Stomach smooth muscle (tissue), 2 donors: ENCODE measurements around the gene ATOX1.

Experiments used
- H3K27ac ChIP-seq: one replicate; pipeline ENCODE4 v1.7.0; 2013; ENCODE audit warnings: mild to moderate bottlenecking, low read length, inconsistent platforms
- H3K27me3 ChIP-seq, 2 donors: one replicate each; pipeline ENCODE4 v1.7.0; 2013; ENCODE audit warnings: low read length in 2 of 2; ENCODE audit not compliant: insufficient read depth in 2 of 2, control insufficient read depth in 1 of 2
- H3K36me3 ChIP-seq, 2 donors: one replicate each; pipeline ENCODE4 v1.7.0; 2013; ENCODE audit warnings: low read length in 2 of 2; ENCODE audit not compliant: control insufficient read depth in 2 of 2, insufficient read depth in 2 of 2
- H3K4me1 ChIP-seq: one replicate; pipeline ENCODE4 v1.7.0; 2013; ENCODE audit warnings: low read length; ENCODE audit not compliant: control insufficient read depth, insufficient read depth
- H3K4me3 ChIP-seq, 2 donors: one replicate each; pipeline ENCODE4 v1.7.0; 2013; ENCODE audit warnings: low read length in 2 of 2
- H3K9ac ChIP-seq, 2 donors: one replicate each; pipeline ENCODE4 v1.7.0; 2013; ENCODE audit warnings: low read length in 2 of 2, mild to moderate bottlenecking in 1 of 2
- H3K9me3 ChIP-seq, 2 donors: one replicate each; pipeline ENCODE4 v1.7.0; 2013; ENCODE audit warnings: low read length in 2 of 2; ENCODE audit not compliant: control insufficient read depth in 2 of 2
- donor health status: healthy.
- donor health status: Pancreatic carcinoma.

Gene ATOX1, protein sequence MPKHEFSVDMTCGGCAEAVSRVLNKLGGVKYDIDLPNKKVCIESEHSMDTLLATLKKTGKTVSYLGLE

DNA sequence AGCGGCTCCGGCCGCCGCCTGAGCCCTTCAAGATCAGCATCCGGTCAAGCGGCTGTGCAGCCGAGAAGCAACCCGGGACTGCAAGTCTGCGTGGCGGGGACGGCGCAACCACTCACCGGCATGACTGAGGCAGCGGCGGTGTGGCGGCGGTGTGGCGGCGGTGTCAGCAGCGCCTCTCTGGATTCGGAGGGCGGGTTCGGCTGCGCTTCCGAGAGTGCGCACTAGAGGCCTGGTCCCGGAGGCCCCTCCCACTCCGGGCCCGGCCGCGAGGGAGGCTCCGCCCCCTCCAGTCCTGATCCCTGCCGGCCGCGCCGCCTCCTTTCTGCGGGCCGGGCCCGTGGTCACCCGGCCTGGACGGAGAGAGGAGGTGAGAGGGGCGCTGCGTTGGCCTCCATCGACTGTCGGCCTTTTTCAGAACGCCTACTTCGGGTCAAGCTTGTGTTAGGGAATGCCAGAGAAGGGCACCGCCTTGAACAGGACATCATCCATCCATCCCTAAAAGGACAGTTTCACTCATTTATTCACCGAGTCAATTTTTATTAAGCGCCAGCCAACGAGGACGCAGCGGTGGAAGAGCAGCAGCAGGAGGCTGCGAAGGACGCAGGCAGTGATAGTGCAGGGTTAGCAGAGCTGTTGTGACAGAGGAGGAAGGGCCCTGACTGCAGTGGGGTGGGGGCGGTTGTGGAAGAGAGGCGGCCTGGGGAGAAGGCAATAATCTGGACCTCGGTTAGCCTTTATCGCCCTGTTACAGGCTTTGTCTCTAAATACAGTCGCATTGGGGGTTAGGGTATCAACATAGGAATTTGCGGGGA, at the start of gene ATOX1:
Gene ATOX1 (minus strand): TSS at position 202 of the 812 bp plus-strand sequence. CDS start 80 bp downstream, at position 122.
- Histone ChIP-seq H3K9ac (peak within 1 kb of the TSS; percentile 89 to 91), H3K9me3 (no peaks in the 10 kb centered on the region), H3K27me3 (no peaks in the 10 kb centered on the region), H3K27ac (peak within 1 kb of the TSS; percentile 92), H3K36me3 (no peaks in the 10 kb centered on the region), H3K4me1 (peaks cover 28% of the 10 kb centered on the region), H3K4me3 (peak within 1 kb of the TSS; percentile 90 to 93)

DNA sequence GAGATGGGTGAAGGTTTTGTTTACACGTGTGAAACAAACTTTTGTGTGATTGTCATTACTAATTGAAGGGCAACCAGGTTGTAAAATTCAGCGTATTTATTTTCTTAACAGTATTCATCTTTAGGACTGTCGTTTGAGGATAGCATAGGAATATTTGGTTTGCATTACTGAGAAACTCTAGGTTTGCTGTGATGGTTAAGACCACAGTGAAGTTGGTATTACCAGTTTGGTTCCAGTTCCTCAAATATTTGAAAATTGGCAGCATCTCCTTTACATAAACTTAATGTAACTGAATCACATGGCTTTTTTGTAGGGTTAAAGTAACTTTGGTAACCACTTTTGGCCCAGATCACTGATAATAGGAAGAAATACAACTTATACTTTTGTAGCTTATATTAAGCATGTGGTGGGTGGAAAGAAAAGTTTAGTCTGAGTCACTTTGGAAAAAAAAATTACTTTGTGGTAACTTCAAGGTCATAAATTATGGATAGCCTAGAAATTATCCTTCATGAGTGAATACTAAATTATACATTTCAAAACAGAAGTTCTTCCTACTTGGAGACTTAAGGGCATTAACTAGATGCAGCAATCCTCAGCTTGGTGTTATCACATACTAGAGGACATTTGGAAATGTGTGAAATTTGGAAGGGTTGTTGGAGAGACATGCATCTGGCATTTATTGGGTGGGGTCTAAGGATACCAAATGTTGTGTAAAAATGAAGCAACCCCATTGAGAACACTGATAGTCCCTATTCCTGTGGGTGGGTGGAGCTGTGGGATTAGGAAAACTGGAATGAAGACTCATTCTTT, 47.2 kb upstream of the ATOX1 start:
- peaks cover 17 to 22% of the 10 kb centered on the region in 2 donors for H3K36me3 ChIP-seq
- no peaks in the 10 kb centered on the region for H3K4me1 ChIP-seq
- no peak overlapping the region for H3K9ac ChIP-seq
- H3K9me3 ChIP-seq, result no peaks in the 10 kb centered on the region
- no peak overlapping the region for H3K27ac ChIP-seq
- no peaks in the 10 kb centered on the region for H3K27me3 ChIP-seq
- H3K4me3 ChIP-seq, result no peak overlapping the region

DNA sequence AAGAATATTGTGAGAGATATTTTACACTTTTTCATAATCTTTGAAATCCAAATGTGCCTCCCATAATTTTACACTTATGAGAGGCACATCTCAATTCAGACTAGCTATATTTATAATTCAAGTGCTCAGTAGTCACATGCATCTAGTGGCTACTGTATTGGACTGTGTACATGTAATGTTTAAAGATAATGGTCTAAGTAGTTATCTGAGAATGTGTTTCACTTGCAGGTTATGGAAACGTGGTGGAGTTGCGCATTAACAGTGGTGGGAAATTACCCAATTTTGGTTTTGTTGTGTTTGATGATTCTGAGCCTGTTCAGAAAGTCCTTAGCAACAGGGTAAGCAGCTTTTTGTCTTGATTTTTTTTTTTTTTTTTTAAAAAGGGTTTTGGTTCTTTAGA, 42.1 kb upstream of the ATOX1 start:
- H3K4me3 ChIP-seq, result no peak overlapping the region
- H3K9ac ChIP-seq, result no peak overlapping the region
- H3K9me3 ChIP-seq, result no peaks in the 10 kb centered on the region
- H3K36me3 ChIP-seq, result peaks cover 45 to 48% of the 10 kb centered on the region in 2 donors
- no peak overlapping the region for H3K27ac ChIP-seq
- no peaks in the 10 kb centered on the region for H3K27me3 ChIP-seq
- no peaks in the 10 kb centered on the region for H3K4me1 ChIP-seq

DNA sequence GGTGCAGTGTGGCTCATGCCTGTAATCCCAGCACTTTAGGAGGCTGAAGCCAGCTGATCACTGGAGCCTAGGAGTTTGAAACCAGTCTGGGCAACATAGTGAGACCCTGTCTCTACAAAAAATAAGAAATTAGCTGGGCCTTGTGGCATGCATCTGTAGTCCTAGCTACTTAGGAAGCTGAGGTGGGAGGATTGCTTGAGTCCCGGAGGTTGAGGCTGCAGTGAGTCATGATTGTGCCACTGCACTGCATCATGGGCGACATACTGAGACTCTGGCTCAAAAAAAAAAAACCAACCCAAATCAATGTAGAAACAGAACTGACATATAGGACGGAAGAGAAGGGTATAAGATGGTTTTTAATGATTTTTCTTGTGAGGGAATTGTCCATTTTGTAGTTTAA, 41.0 kb upstream of the ATOX1 start:
- Histone ChIP-seq H3K9me3 (no peaks in the 10 kb centered on the region), H3K36me3 (peaks cover 46 to 54% of the 10 kb centered on the region in 2 donors), H3K9ac (no peak overlapping the region), H3K27me3 (no peaks in the 10 kb centered on the region), H3K4me3 (no peak overlapping the region), H3K4me1 (no peaks in the 10 kb centered on the region), H3K27ac (no peak overlapping the region)

DNA sequence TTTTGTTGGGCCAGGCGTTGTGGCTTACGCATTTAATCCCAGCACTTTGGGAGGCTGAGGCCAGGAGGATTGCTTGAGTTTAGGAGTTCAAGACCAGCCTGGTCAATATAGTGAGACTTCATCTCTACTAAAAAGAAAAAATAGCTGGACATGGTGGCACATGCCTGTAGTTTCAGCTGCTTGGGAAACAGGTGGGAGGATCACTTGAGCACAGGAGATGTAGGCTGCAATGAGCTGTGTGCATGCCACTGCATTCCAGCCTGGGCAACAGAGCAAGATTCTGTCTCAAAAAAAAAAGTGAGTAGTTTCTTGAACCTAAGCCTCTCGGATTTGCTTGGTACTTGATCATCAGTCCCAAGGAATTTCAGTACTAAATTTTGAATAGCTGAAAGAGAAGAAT, 40.2 kb upstream of the ATOX1 start:
- Histone ChIP-seq H3K9me3 (no peaks in the 10 kb centered on the region), H3K36me3 (peaks cover 47 to 52% of the 10 kb centered on the region in 2 donors), H3K27ac (no peak overlapping the region), H3K9ac (no peak overlapping the region), H3K4me1 (no peaks in the 10 kb centered on the region), H3K27me3 (no peaks in the 10 kb centered on the region), H3K4me3 (no peak overlapping the region)

DNA sequence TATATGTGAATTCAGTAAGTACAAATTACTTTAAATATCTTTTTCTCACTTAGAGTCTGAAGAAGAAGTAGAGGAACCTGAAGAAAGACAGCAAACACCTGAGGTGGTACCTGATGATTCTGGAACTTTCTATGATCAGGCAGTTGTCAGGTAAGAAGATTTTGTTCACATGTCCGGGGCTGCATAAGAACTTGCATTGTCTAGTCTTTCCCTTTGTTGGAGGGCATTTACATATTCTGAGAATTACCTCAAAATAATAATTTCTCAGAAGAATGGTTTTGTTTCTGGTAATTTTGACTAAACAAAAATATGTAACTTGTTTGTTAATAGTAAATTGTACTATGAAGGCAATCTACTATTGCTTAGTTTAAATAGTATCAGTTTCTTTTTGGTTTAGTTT, 37.0 kb upstream of the ATOX1 start:
- no peak overlapping the region for H3K9ac ChIP-seq
- no peak overlapping the region for H3K27ac ChIP-seq
- H3K36me3 ChIP-seq, result peaks cover 50 to 59% of the 10 kb centered on the region in 2 donors
- no peak overlapping the region for H3K4me3 ChIP-seq
- H3K27me3 ChIP-seq, result no peaks in the 10 kb centered on the region
- H3K4me1 ChIP-seq, result no peaks in the 10 kb centered on the region
- H3K9me3 ChIP-seq, result no peaks in the 10 kb centered on the region

DNA sequence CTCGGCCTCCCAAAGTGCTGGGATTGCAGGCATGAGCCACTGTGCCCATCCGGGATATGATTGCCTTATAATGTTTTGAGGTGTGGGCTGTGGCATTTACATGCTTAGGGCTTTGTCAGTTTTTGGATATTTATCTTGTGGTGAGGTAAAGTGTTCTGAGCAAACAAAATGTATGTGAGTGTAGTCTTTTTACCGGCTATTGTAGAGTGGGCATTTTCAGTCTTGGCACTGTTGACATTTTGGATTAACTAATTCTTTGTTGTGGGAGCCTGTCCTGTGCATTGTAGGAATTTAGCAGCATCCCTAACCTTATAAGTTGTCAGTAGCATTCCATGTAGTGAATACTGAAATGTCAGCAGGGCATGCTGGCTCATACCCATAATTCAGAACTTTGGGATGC, 34.9 kb upstream of the ATOX1 start:
- Histone ChIP-seq H3K36me3 (peaks cover 42 to 50% of the 10 kb centered on the region in 2 donors), H3K9ac (no peak overlapping the region), H3K4me1 (no peaks in the 10 kb centered on the region), H3K27me3 (no peaks in the 10 kb centered on the region), H3K27ac (no peak overlapping the region), H3K4me3 (no peak overlapping the region), H3K9me3 (no peaks in the 10 kb centered on the region)

DNA sequence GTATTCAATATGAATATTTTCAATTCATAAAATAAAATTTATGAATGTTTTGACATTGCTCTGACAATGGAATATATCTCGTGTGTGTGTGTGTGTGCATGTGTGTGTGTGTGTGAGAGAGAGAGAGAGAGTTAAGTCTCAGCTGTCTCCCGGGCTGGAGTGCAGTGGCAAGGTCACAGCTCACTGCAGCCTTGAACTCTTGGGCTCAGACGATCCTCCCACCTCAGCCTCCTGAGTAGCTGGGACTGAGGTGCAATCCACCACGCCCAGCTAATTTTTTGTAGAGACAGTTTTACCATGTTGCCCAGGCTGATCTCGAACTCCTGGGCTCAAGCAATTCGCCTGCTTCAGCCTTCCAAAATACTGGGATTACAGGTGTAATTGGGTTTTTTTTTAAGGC, 29.4 kb upstream of the ATOX1 start:
- Histone ChIP-seq H3K9ac (no peak overlapping the region), H3K4me3 (no peak overlapping the region), H3K27ac (no peak overlapping the region), H3K4me1 (no peaks in the 10 kb centered on the region), H3K9me3 (no peaks in the 10 kb centered on the region), H3K27me3 (no peaks in the 10 kb centered on the region), H3K36me3 (peaks cover 22 to 23% of the 10 kb centered on the region in 2 donors)

DNA sequence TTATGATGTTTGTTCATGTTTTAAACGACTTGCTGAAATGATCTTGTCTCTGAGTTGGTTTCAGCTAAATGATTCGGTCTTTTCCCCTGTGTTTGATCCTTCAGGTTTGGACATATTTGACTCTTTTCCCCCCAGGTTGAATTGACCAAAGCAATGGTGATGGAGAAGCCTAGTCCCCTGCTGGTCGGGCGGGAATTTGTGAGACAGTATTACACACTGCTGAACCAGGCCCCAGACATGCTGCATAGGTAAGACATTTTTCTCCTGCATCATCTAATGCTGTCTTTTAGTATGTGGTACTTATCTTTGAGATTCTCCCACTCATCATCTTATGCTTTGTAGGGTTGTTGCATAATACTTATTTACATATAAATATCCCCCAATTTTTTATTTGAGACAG, 28.0 kb upstream of the ATOX1 start:
- no peak overlapping the region for H3K9ac ChIP-seq
- H3K27me3 ChIP-seq, result no peaks in the 10 kb centered on the region
- H3K9me3 ChIP-seq, result no peaks in the 10 kb centered on the region
- H3K4me3 ChIP-seq, result no peak overlapping the region
- H3K36me3 ChIP-seq, result peaks cover 13 to 14% of the 10 kb centered on the region in 2 donors
- H3K27ac ChIP-seq, result no peak overlapping the region
- no peaks in the 10 kb centered on the region for H3K4me1 ChIP-seq

DNA sequence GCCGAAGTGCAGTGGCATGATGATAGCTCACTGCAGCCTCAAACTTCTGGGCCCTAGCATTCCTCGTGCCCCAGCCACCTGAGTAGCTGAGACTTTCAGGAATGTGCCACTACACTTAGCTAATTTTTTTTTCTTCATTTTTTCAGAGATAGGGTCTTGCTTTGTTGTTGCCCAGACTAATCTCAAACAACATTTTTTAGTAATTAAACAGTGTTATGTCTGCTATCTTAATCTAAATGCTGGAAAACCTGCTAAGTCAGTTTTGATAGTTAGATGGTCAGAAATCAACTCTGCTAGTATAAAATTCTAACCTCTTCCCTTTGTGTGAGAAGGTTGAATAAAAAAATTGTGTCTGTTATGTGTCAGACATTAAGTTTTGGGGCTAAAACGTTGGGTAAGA, 25.7 kb upstream of the ATOX1 start:
- no peak overlapping the region for H3K4me3 ChIP-seq
- H3K4me1 ChIP-seq, result no peaks in the 10 kb centered on the region
- no peak overlapping the region for H3K27ac ChIP-seq
- H3K36me3 ChIP-seq, result peaks cover 0 to 6% of the 10 kb centered on the region in 2 donors
- H3K27me3 ChIP-seq, result no peaks in the 10 kb centered on the region
- no peaks in the 10 kb centered on the region for H3K9me3 ChIP-seq
- H3K9ac ChIP-seq, result no peak overlapping the region
